Activated naive CD4-positive, alpha-beta T cell treated with anti-CD3 and anti-CD28 coated beads for 36 hours (primary cell): ENCODE results near the gene ERVMER34-1. TPM values are rescaled to one million over a fixed set of nuclear protein-coding genes. Genes with fewer than 3 reads are reported as not detected.

Source experiments
- CTCF ChIA-PET: fragments of 350-600 bp; sonication (Branson Sonifier 250); formaldehyde crosslinking; loops from one replicate; lab custom pipeline; 2021; ENCODE audit warnings: antibody characterized with exemption; lab: Charles Lee
- DNase-seq: peaks from one replicate; pipeline ENCODE4 v3.0.0-alpha.2; 2020
- H3K27ac Mint-ChIP-seq: one replicate; pipeline ENCODE4 v1.8.0; 2021; ENCODE audit warnings: mild to moderate bottlenecking, mixed read lengths
- H3K27me3 Mint-ChIP-seq: one replicate; pipeline ENCODE4 v1.8.0; 2021; ENCODE audit warnings: low read depth, mixed read lengths
- H3K36me3 Mint-ChIP-seq: one replicate; pipeline ENCODE4 v1.8.0; 2021; ENCODE audit warnings: low read depth, mixed read lengths
- H3K4me1 Mint-ChIP-seq: one replicate; pipeline ENCODE4 v1.8.0; 2021; ENCODE audit warnings: low read depth, mixed read lengths
- H3K4me3 Mint-ChIP-seq: one replicate; pipeline ENCODE4 v1.8.0; 2021; ENCODE audit warnings: mild to moderate bottlenecking, moderate library complexity, mixed read lengths
- H3K9me3 Mint-ChIP-seq: one replicate; pipeline ENCODE4 v1.8.0; 2021; ENCODE audit warnings: mixed read lengths
- intact Hi-C: fragments of 100-400 bp; cut with micrococcal nuclease; formaldehyde crosslinking; loops from one replicate; pipeline ENCODE4 v1.15.1; 2023
- total RNA-seq, 2 experiments: library from RNA; stranded (reverse); gene quantifications; one replicate each; pipeline ENCODE4 v1.2.3, GENCODE V29; 2021

Gene ERVMER34-1
- total RNA-seq, 2 experiments from 2014 or later = 0.14 to 0.32 TPM

- H3K9me3 Mint-ChIP-seq = no peaks in the 10 kb centered on the region
- peaks cover 10% of the 10 kb centered on the region for H3K4me1 Mint-ChIP-seq
- intact Hi-C loops = no loop called here
- peaks cover 57% of the 10 kb centered on the region for H3K27me3 Mint-ChIP-seq
- no peak overlapping the region for H3K27ac Mint-ChIP-seq
- DNase-seq = peak; percentile 8
- CTCF ChIA-PET = no interaction called here
- peak overlapping the region; percentile 66 for H3K4me3 Mint-ChIP-seq
- H3K36me3 Mint-ChIP-seq = no peaks in the 10 kb centered on the region
These were observed 274 bp upstream of the ERVMER34-1 start for GRCh38 chr4:52751487-52751911.

GRCh38 chr4:52750213-52750612 is 1.0 kb downstream of the ERVMER34-1 start:
- no peak for DNase-seq
- no peaks in the 10 kb centered on the region for H3K9me3 Mint-ChIP-seq
- CTCF ChIA-PET = no interaction called here
- peaks cover 61% of the 10 kb centered on the region for H3K27me3 Mint-ChIP-seq
- H3K4me3 Mint-ChIP-seq = peak overlapping the region; percentile 50
- intact Hi-C loops = no loop called here
- peaks cover 10% of the 10 kb centered on the region for H3K4me1 Mint-ChIP-seq
- no peaks in the 10 kb centered on the region for H3K36me3 Mint-ChIP-seq
- H3K27ac Mint-ChIP-seq = no peak overlapping the region

- Mint-ChIP-seq H3K36me3 (no peaks in the 10 kb centered on the region), H3K9me3 (no peaks in the 10 kb centered on the region), H3K27ac (no peak overlapping the region), H3K4me3 (no peak overlapping the region), H3K4me1 (peaks cover 10% of the 10 kb centered on the region), H3K27me3 (peaks cover 56% of the 10 kb centered on the region)
- DNase-seq = no peak
- CTCF ChIA-PET = no interaction called here
- intact Hi-C loops = no loop called here
These were observed 2.8 kb downstream of the ERVMER34-1 start for GRCh38 chr4:52748432-52748831.

GRCh38 chr4:52744588-52744987 is 6.6 kb downstream of the ERVMER34-1 start:
- Mint-ChIP-seq H3K27ac (no peak overlapping the region), H3K27me3 (peaks cover 24% of the 10 kb centered on the region), H3K9me3 (no peaks in the 10 kb centered on the region), H3K4me1 (no peaks in the 10 kb centered on the region), H3K36me3 (no peaks in the 10 kb centered on the region), H3K4me3 (no peak overlapping the region)
- intact Hi-C loops = no loop called here
- CTCF ChIA-PET = no interaction called here
- DNase-seq = no peak

GRCh38 chr4:52743444-52744019 is 7.7 kb downstream of the ERVMER34-1 start:
- Mint-ChIP-seq H3K4me3 (no peak overlapping the region), H3K27me3 (peaks cover 16% of the 10 kb centered on the region), H3K9me3 (no peaks in the 10 kb centered on the region), H3K27ac (no peak overlapping the region), H3K36me3 (no peaks in the 10 kb centered on the region), H3K4me1 (no peaks in the 10 kb centered on the region)
- CTCF ChIA-PET = no interaction called here
- DNase-seq = no peak
- intact Hi-C loops = no loop called here

GRCh38 chr4:52729586-52729985 is 21.6 kb downstream of the ERVMER34-1 start:
- intact Hi-C loops = no loop called here
- DNase-seq = no peak
- no peaks in the 10 kb centered on the region for H3K4me1 Mint-ChIP-seq
- CTCF ChIA-PET = interaction anchor here (1.4 kb wide), 1 partner anchor 184 kb away, joined by 3 read pairs; no protein-coding TSS in a partner anchor
- H3K27me3 Mint-ChIP-seq = peaks cover 3% of the 10 kb centered on the region
- H3K4me3 Mint-ChIP-seq = no peak overlapping the region
- no peaks in the 10 kb centered on the region for H3K9me3 Mint-ChIP-seq
- no peak overlapping the region for H3K27ac Mint-ChIP-seq
- no peaks in the 10 kb centered on the region for H3K36me3 Mint-ChIP-seq

- intact Hi-C loops = no loop called here
- Mint-ChIP-seq H3K36me3 (no peaks in the 10 kb centered on the region), H3K9me3 (no peaks in the 10 kb centered on the region), H3K27ac (no peak overlapping the region), H3K27me3 (peaks cover 3% of the 10 kb centered on the region), H3K4me1 (no peaks in the 10 kb centered on the region), H3K4me3 (no peak overlapping the region)
- DNase-seq = no peak
- CTCF ChIA-PET = no interaction called here
These were observed 22.5 kb downstream of the ERVMER34-1 start for GRCh38 chr4:52728691-52729240.

- no peak for DNase-seq
- intact Hi-C loops = no loop called here
- H3K27me3 Mint-ChIP-seq = peaks cover 3% of the 10 kb centered on the region
- CTCF ChIA-PET = interaction anchor here (0.6 to 1.0 kb wide), 3 partner anchors 15 to 464 kb away, joined by 3 to 5 read pairs (median 3); no protein-coding TSS in a partner anchor
- H3K27ac Mint-ChIP-seq = no peak overlapping the region
- H3K36me3 Mint-ChIP-seq = no peaks in the 10 kb centered on the region
- no peak overlapping the region for H3K4me3 Mint-ChIP-seq
- H3K9me3 Mint-ChIP-seq = no peaks in the 10 kb centered on the region
- H3K4me1 Mint-ChIP-seq = peaks cover 4% of the 10 kb centered on the region
These were observed 24.2 kb downstream of the ERVMER34-1 start for GRCh38 chr4:52726826-52727580.

DNA sequence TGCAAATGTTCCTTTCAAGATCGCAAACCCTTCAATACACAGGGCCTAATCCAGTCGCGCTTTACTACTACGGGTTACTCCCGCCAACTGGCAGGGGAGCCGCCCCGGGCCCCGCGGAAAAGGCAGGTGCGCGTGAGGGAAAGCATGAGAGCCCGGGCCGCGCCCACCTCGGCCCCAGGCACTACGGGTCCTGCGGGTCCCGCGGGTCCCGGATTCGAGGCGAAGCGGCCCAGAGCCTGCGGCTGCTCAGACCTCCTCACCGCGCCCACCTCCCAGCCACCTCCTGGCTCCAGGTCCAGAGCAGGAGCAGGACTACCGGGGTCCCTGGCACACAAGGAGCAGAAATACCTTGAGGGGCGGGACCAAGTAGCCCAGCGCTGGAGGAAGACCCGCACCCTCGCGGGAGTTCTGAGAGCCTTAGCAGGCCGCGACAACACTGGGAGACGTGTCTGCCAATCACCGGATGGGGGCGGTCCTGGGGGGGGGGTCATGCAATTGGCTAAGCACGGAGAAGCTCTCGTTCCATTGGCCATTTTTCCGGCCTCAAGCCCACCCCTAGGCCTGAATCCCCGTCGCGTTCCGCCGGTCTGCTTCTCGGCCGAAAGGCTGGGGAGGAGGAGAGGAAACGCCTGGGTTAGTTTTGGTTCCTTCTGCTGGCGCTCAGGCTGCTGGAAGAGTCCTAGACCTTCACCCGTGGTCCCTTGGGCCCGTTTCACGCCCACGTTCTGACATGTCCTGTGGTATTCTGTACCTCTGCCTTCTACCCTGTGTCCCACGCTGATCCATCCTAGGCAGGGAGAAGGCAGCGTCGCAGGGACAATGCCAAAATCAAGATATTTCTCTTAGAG is 29.0 kb downstream of the ERVMER34-1 start:
- peaks cover 3% of the 10 kb centered on the region for H3K27me3 Mint-ChIP-seq
- intact Hi-C loops = loop anchor here (1.0 to 5.0 kb wide), 4 partner anchors 10 to 1340 kb away; partner anchors contain the start of genes CHIC2, RASL11B and USP46
- peak overlapping the region; percentile 76 for H3K27ac Mint-ChIP-seq
- DNase-seq = peak; percentile 95
- no peaks in the 10 kb centered on the region for H3K9me3 Mint-ChIP-seq
- H3K36me3 Mint-ChIP-seq = peaks cover 16% of the 10 kb centered on the region
- H3K4me3 Mint-ChIP-seq = peak overlapping the region; percentile 79
- H3K4me1 Mint-ChIP-seq = peaks cover 11% of the 10 kb centered on the region
- CTCF ChIA-PET = interaction anchor here (0.9 to 1.4 kb wide), 5 partner anchors 10 to 260 kb away, joined by 3 to 4 read pairs (median 3); no protein-coding TSS in a partner anchor

GRCh38 chr4:52718123-52718522 is 33.1 kb downstream of the ERVMER34-1 start:
- intact Hi-C loops = loop anchor here (10.0 kb wide), 1 partner anchor 683 kb away; the partner anchor contains the start of gene SGCB
- CTCF ChIA-PET = no interaction called here
- Mint-ChIP-seq H3K9me3 (no peaks in the 10 kb centered on the region), H3K27ac (no peak overlapping the region), H3K4me1 (peaks cover 43% of the 10 kb centered on the region), H3K4me3 (no peak overlapping the region), H3K36me3 (peaks cover 51% of the 10 kb centered on the region), H3K27me3 (no peaks in the 10 kb centered on the region)
- DNase-seq = no peak

- no peak overlapping the region for H3K4me3 Mint-ChIP-seq
- H3K4me1 Mint-ChIP-seq = peaks cover 41% of the 10 kb centered on the region
- no peaks in the 10 kb centered on the region for H3K9me3 Mint-ChIP-seq
- no peak overlapping the region for H3K27ac Mint-ChIP-seq
- H3K36me3 Mint-ChIP-seq = peaks cover 55% of the 10 kb centered on the region
- intact Hi-C loops = loop anchor here (10.0 kb wide), 1 partner anchor 682 kb away; the partner anchor contains the start of gene SGCB
- CTCF ChIA-PET = no interaction called here
- DNase-seq = no peak
- H3K27me3 Mint-ChIP-seq = no peaks in the 10 kb centered on the region
These were observed 34.7 kb downstream of the ERVMER34-1 start for GRCh38 chr4:52716364-52717151.
